ENCODE measurements around the gene BID. TPM values are rescaled to one million over a fixed set of nuclear protein-coding genes. Genes with fewer than 3 reads are reported as not detected.

BID gene
- total RNA-seq, 2 experiments from 2014 or later, result 8.9 to 10.3 TPM

GRCh38 chr22:17774926-17775685 lies 837 bp upstream of the BID start:
- DNase-seq, result peak in 3 of 14 experiments; percentile 9 to 45 (median 29)
- no peaks in the 10 kb centered on the region for H3K27me3 Mint-ChIP-seq
- intact Hi-C loops (cut with DNase I, micrococcal nuclease), result loop anchor here in 1 of 2 experiments (10.0 kb wide), 1 partner anchor 140 kb away; the partner anchor contains the start of gene BCL2L13
- peak overlapping the region; percentile 60 to 80 for H3K27ac ChIP-seq (ENCODE audit: low read depth in 1 of 2, low read length in 2 of 2)
- H3K4me1 Mint-ChIP-seq (ENCODE audit: low read depth), result peaks cover 81% of the 10 kb centered on the region
- no peak for ATAC-seq (ENCODE audit: poor library complexity)
- H3K27ac Mint-ChIP-seq, result peak overlapping the region; percentile 96
- ChIA-PET CTCF (interaction anchor here (3.2 kb wide), 1 partner anchor 10 kb away, joined by 16 read pairs; no protein-coding TSS in a partner anchor), POLR2A (interaction anchor here (0.8 to 1.0 kb wide), 2 partner anchors 23 to 375 kb away, joined by 3 to 4 read pairs; partner anchors contain the start of gene USP18)
- H3K4me3 Mint-ChIP-seq, result peak overlapping the region; percentile 93
- TF ChIP-seq CTCF (IDR thresholded peaks at IDR 0.05), result no peak
- no peaks in the 10 kb centered on the region for H3K27me3 ChIP-seq (ENCODE audit: control insufficient read depth in 1 of 2, insufficient read depth in 2 of 2, low read length in 2 of 2)
- H3K9me3 Mint-ChIP-seq, result no peaks in the 10 kb centered on the region
- peak overlapping the region; percentile 51 for H3K4me3 ChIP-seq (ENCODE audit: low read length)
- H3K9me3 ChIP-seq (ENCODE audit: control insufficient read depth in 1 of 2, insufficient read depth in 1 of 2, low read length in 2 of 2), result peaks cover 0 to 7% of the 10 kb centered on the region in 2 experiments
- peaks cover 11% of the 10 kb centered on the region for H3K36me3 ChIP-seq (ENCODE audit: insufficient read depth, low read length)
- H3K36me3 Mint-ChIP-seq (ENCODE audit: low read depth), result peaks cover 25% of the 10 kb centered on the region
- peaks cover 88% of the 10 kb centered on the region for H3K4me1 ChIP-seq (ENCODE audit: insufficient read depth, low read length)

GRCh38 chr22:17773606-17774205 lies 563 bp downstream of the BID start:
- Mint-ChIP-seq H3K27ac (peak overlapping the region; percentile 90), H3K4me1 (ENCODE audit: low read depth) (peaks cover 74% of the 10 kb centered on the region), H3K9me3 (no peaks in the 10 kb centered on the region), H3K36me3 (ENCODE audit: low read depth) (peaks cover 21% of the 10 kb centered on the region), H3K4me3 (peak overlapping the region; percentile 90), H3K27me3 (no peaks in the 10 kb centered on the region)
- TF ChIP-seq CTCF (IDR thresholded peaks at IDR 0.05), result no peak
- ChIA-PET POLR2A (interaction anchor here (1.1 to 1.9 kb wide), 5 partner anchors 8 to 304 kb away, joined by 3 to 7 read pairs (median 5); partner anchors contain the start of gene PEX26), CTCF (interaction anchor here (1.3 to 3.2 kb wide), 2 partner anchors 11 to 31 kb away, joined by 4 to 16 read pairs; no protein-coding TSS in a partner anchor)
- H3K4me1 ChIP-seq (ENCODE audit: insufficient read depth, low read length), result peaks cover 85% of the 10 kb centered on the region
- ATAC-seq (ENCODE audit: poor library complexity) (peak; percentile 47), DNase-seq (peak; percentile 34 to 85 (median 46))
- peaks cover 14% of the 10 kb centered on the region for H3K36me3 ChIP-seq (ENCODE audit: insufficient read depth, low read length)
- intact Hi-C loops (cut with DNase I, micrococcal nuclease), result loop anchor here in 1 of 2 experiments (10.0 kb wide), 1 partner anchor 139 kb away; the partner anchor contains the start of gene BCL2L13
- H3K9me3 ChIP-seq (ENCODE audit: control insufficient read depth in 1 of 2, insufficient read depth in 1 of 2, low read length in 2 of 2), result no peaks in the 10 kb centered on the region
- no peaks in the 10 kb centered on the region for H3K27me3 ChIP-seq (ENCODE audit: control insufficient read depth in 1 of 2, insufficient read depth in 2 of 2, low read length in 2 of 2)
- no peak overlapping the region for H3K27ac ChIP-seq (ENCODE audit: low read depth in 1 of 2, low read length in 2 of 2)
- peak overlapping the region; percentile 76 for H3K4me3 ChIP-seq (ENCODE audit: low read length)

- POLR2A ChIA-PET, result interaction anchor here (0.8 to 1.9 kb wide), 6 partner anchors 9 to 305 kb away, joined by 3 to 7 read pairs (median 5); partner anchors contain the start of genes BCL2L13 and PEX26
- Mint-ChIP-seq H3K4me1 (ENCODE audit: low read depth) (peaks cover 73% of the 10 kb centered on the region), H3K9me3 (no peaks in the 10 kb centered on the region), H3K4me3 (peak overlapping the region; percentile 90), H3K36me3 (ENCODE audit: low read depth) (peaks cover 21% of the 10 kb centered on the region), H3K27me3 (no peaks in the 10 kb centered on the region), H3K27ac (peak overlapping the region; percentile 90)
- peaks cover 83% of the 10 kb centered on the region for H3K4me1 ChIP-seq (ENCODE audit: insufficient read depth, low read length)
- DNase-seq (peak in 3 of 14 experiments; percentile 11 to 43 (median 40)), ATAC-seq (ENCODE audit: poor library complexity) (no peak)
- peaks cover 15% of the 10 kb centered on the region for H3K36me3 ChIP-seq (ENCODE audit: insufficient read depth, low read length)
- H3K4me3 ChIP-seq (ENCODE audit: low read length), result peak overlapping the region; percentile 76
- no peaks in the 10 kb centered on the region for H3K9me3 ChIP-seq (ENCODE audit: control insufficient read depth in 1 of 2, insufficient read depth in 1 of 2, low read length in 2 of 2)
- CTCF ChIA-PET, result interaction anchor here (0.9 to 3.2 kb wide), 3 partner anchors 12 to 303 kb away, joined by 3 to 16 read pairs (median 4); no protein-coding TSS in a partner anchor
- no peaks in the 10 kb centered on the region for H3K27me3 ChIP-seq (ENCODE audit: control insufficient read depth in 1 of 2, insufficient read depth in 2 of 2, low read length in 2 of 2)
- intact Hi-C loops (cut with DNase I, micrococcal nuclease), result loop anchor here in 1 of 2 experiments (10.0 kb wide), 1 partner anchor 138 kb away; the partner anchor contains the start of gene BCL2L13
- TF ChIP-seq CTCF (IDR thresholded peaks at IDR 0.05), result no peak
- peak overlapping the region in 1 of 2 donors; percentile 1 for H3K27ac ChIP-seq (ENCODE audit: low read depth in 1 of 2, low read length in 2 of 2)
These were observed 1.2 kb downstream of the BID start for GRCh38 chr22:17772958-17773605.
